Liver (tissue), 9 donors: ENCODE data around the gene NCMAP. TPM values are rescaled to one million over a fixed set of nuclear protein-coding genes. Genes with fewer than 3 reads are reported as not detected.
A peak's percentile ranks its signal among the peaks of the same experiment; 100 is the strongest.

Source experiments
- DNase-seq: peaks from one replicate; pipeline ENCODE4 v3.0.0-alpha.2; 2017; ENCODE audit warnings: low spot score
- H3K27ac ChIP-seq, 2 donors: one replicate each; pipeline ENCODE4 v1.7.0; 2013; ENCODE audit warnings: inconsistent platforms in 2 of 2, low read length in 2 of 2, control low read depth in 1 of 2, low read depth in 1 of 2, mild to moderate bottlenecking in 1 of 2
- H3K27me3 ChIP-seq, 4 donors: one replicate each; pipeline versions ENCODE4 v1.6.1 to v1.7.0; 2013; ENCODE audit warnings: low read length in 3 of 4, inconsistent platforms in 1 of 4, mild to moderate bottlenecking in 1 of 4, moderate library complexity in 1 of 4; ENCODE audit not compliant: control insufficient read depth in 4 of 4, insufficient read depth in 4 of 4
- H3K36me3 ChIP-seq, 4 donors: one replicate each; pipeline versions ENCODE4 v1.6.1 to v1.7.0; 2013; ENCODE audit warnings: low read length in 3 of 4, mild to moderate bottlenecking in 3 of 4, low read depth in 1 of 4, moderate library complexity in 1 of 4; ENCODE audit not compliant: control insufficient read depth in 4 of 4, insufficient read depth in 3 of 4
- H3K4me1 ChIP-seq, 4 donors: one replicate each; pipeline versions ENCODE4 v1.6.1 to v1.7.0; 2013; ENCODE audit warnings: low read length in 3 of 4, mild to moderate bottlenecking in 3 of 4, moderate library complexity in 1 of 4; ENCODE audit not compliant: control insufficient read depth in 4 of 4, insufficient read depth in 4 of 4
- H3K4me3 ChIP-seq, 3 donors: one replicate each; pipeline versions ENCODE4 v1.6.1 to v1.7.0; 2013; ENCODE audit warnings: low read length in 3 of 3, control low read depth in 1 of 3, low read depth in 1 of 3, mild to moderate bottlenecking in 1 of 3
- H3K9ac ChIP-seq, 2 donors: one replicate each; pipeline ENCODE4 v1.7.0; 2013; ENCODE audit warnings: low read length in 2 of 2, mild to moderate bottlenecking in 2 of 2, moderate library complexity in 2 of 2, control low read depth in 1 of 2, low read depth in 1 of 2
- H3K9me3 ChIP-seq, 4 donors: one replicate each; pipeline versions ENCODE4 v1.6.1 to v1.7.0; 2013; ENCODE audit warnings: low read length in 3 of 4; ENCODE audit not compliant: control insufficient read depth in 4 of 4
- CTCF ChIP-seq: fragments of 150-350 bp; IDR thresholded peaks from 2 replicates; pipeline ENCODE4 v1.5.1; 2017; ENCODE audit warnings: improper control_type of control experiment, low read depth, low read length; ENCODE audit not compliant: missing input control
- EGR1 ChIP-seq, 2 donors: IDR thresholded peaks; 2 replicates each; pipeline ENCODE4 v1.6.1; 2016 to 2018; ENCODE audit warnings: antibody characterized with exemption in 2 of 2, low read depth in 2 of 2
- FOXA1 ChIP-seq: IDR thresholded peaks from 2 replicates; pipeline ENCODE4 v1.6.1; 2016; ENCODE audit warnings: antibody characterized with exemption
- FOXA2 ChIP-seq: IDR thresholded peaks from 2 replicates; pipeline ENCODE4 v1.6.1; 2016; ENCODE audit warnings: antibody characterized with exemption
- GABPA ChIP-seq, 2 donors: IDR thresholded peaks in 1 of 2; conservative IDR thresholded peaks in 1 of 2; 2 replicates each; pipeline ENCODE4 v1.6.1; 2016; ENCODE audit warnings: antibody characterized with exemption in 2 of 2, mild to moderate bottlenecking in 1 of 2, moderate library complexity in 1 of 2
- HNF4A ChIP-seq, 2 donors: conservative IDR thresholded peaks; 2 replicates each; pipeline ENCODE4 v1.6.1; 2016; ENCODE audit warnings: antibody characterized with exemption in 2 of 2, mild to moderate bottlenecking in 2 of 2
- HNF4G ChIP-seq: IDR thresholded peaks from 2 replicates; pipeline ENCODE4 v1.6.1; 2016; ENCODE audit warnings: antibody characterized with exemption
- JUND ChIP-seq, 2 donors: IDR thresholded peaks; 2 replicates each; pipeline ENCODE4 v1.6.1; 2016; ENCODE audit warnings: antibody characterized with exemption in 2 of 2
- MAX ChIP-seq: IDR thresholded peaks from 2 replicates; pipeline ENCODE4 v1.6.1; 2016; ENCODE audit warnings: antibody characterized with exemption
- NR2F2 ChIP-seq: IDR thresholded peaks from 2 replicates; pipeline ENCODE4 v1.6.1; 2016; ENCODE audit warnings: antibody characterized with exemption
- RAD21 ChIP-seq, 2 donors: IDR thresholded peaks; 2 replicates each; pipeline ENCODE4 v1.6.1; 2016; ENCODE audit warnings: antibody characterized with exemption in 2 of 2, mild to moderate bottlenecking in 2 of 2
- RXRA ChIP-seq, 2 donors: IDR thresholded peaks; 2 replicates each; pipeline ENCODE4 v1.6.1; 2017 to 2018; ENCODE audit warnings: antibody characterized with exemption in 2 of 2, mild to moderate bottlenecking in 1 of 2
- SP1 ChIP-seq: IDR thresholded peaks from 2 replicates; pipeline ENCODE4 v1.6.1; 2018; ENCODE audit warnings: antibody characterized with exemption, mild to moderate bottlenecking
- TAF1 ChIP-seq: conservative IDR thresholded peaks from 2 replicates; pipeline ENCODE4 v1.6.1; 2016; ENCODE audit warnings: antibody characterized with exemption, mild to moderate bottlenecking
- YY1 ChIP-seq: IDR thresholded peaks from 2 replicates; pipeline ENCODE4 v1.6.1; 2016; ENCODE audit warnings: antibody characterized with exemption, mild to moderate bottlenecking
- WGBS: extraction: QIAGEN DNeasy Blood & Tissue Kit; methylation state at CpG from one replicate; pipeline ENCODE4 v1.1.7; 2013; 5-methylcytosine and 5-hydroxymethylcytosine counted together
- polyA plus RNA-seq, 2 donors: library from polyadenylated mRNA; stranded (reverse) in 1 of 2; unstranded in 1 of 2; fragments of 200-250 nt in 1 of 2; fragments of >200 nt in 1 of 2; fragmentation: Nextera tagmentation in 1 of 2; extraction: Ambion mirVana in 1 of 2; gene quantifications; one replicate each; pipeline versions ENCODE4 v1.2.1 to v1.2.3, GENCODE V29; 2013 to 2015
- total RNA-seq, 2 donors: library from RNA; depleted of rRNA; stranded (reverse); fragments of >200 nt; gene quantifications; one replicate each; pipeline ENCODE4 v1.2.3, GENCODE V29; 2014
- TF ChIP-seq, protein P1 (sequence below): IDR thresholded peaks from 2 replicates; pipeline ENCODE4 v1.6.1; 2016; ENCODE audit warnings: antibody characterized with exemption
- TF ChIP-seq, protein P2 (sequence below): IDR thresholded peaks from 2 replicates; pipeline ENCODE4 v1.6.1; 2016; ENCODE audit warnings: antibody characterized with exemption
- donor health status: healthy.
- donor health status: healthy.
- donor health status: healthy.
- donor health status: healthy.
- donor health status: healthy.

Gene NCMAP, protein sequence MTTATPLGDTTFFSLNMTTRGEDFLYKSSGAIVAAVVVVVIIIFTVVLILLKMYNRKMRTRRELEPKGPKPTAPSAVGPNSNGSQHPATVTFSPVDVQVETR
- total RNA-seq (1 to 10 TPM in 1 of 2 donors, under 1 TPM in 1; 0.67 to 4.8 TPM), polyA plus RNA-seq (under 1 TPM; 0.31 to 0.56 TPM)

DNA sequence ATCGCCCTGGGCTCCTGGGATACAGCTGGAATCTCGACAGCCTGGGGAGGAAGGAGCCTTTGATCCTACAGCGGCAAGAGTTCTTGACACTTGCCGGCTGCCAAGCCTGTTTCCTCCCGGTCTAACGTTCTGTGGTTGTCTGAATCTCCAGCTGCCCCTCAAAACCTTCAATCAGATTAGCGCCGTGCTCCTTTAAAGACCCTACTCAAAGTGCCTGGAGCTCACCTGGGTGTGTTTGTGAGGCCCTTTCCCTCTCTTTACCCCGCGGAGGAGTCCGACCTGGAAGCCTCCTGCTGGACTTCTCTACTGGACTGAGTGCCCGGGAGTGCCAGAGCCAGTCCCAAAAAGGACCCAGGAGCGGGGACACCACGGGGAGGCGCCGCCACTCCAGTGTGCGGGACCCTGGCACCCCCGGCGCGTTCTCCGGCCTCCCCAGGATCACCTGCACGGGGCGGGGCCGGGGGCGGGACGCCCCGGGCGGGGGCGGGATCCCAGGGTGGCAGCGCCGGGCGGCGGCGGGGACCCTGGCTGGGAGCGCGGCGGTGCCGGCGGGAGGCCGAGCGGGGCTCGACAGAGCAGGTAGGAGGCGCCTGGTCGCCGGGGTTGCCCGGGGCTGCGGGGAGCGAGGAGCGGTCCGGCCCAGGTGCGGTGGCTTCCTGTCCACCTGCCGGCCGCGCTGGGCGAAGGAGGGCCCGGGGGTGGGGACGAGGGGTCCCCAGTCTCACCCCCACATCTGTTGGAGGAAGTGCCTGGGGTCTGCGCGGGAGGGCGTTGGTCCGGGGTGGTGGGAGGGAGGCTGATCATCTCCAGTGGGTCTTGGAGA, at the start of gene NCMAP:
TSS of gene NCMAP (plus strand) at position 497 of the 823 bp plus-strand sequence. CDS start 39,344 bp downstream, outside the sequence.
- Histone ChIP-seq H3K4me3 (peak within 1 kb of the TSS; percentile 37 to 55 (median 42)), H3K27ac (no peak within 1 kb of the TSS), H3K4me1 (peaks cover 5 to 29% (median 18%) of the 10 kb centered on the region in 4 donors), H3K9me3 (no peaks in the 10 kb centered on the region), H3K27me3 (no peaks in the 10 kb centered on the region), H3K36me3 (no peaks in the 10 kb centered on the region), H3K9ac (peak within 1 kb of the TSS; percentile 44 to 52)
- TF ChIP-seq SP1: no peak
- TF ChIP-seq TAF1: peak; percentile 21
- TF ChIP-seq CTCF: peak; percentile 13
- TF ChIP-seq, protein P1, sequence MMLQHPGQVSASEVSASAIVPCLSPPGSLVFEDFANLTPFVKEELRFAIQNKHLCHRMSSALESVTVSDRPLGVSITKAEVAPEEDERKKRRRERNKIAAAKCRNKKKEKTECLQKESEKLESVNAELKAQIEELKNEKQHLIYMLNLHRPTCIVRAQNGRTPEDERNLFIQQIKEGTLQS: no peak
- peak; percentile 44 to 49 for TF ChIP-seq RAD21 (IDR thresholded peaks at IDR 0.05)
- TF ChIP-seq, protein P2, sequence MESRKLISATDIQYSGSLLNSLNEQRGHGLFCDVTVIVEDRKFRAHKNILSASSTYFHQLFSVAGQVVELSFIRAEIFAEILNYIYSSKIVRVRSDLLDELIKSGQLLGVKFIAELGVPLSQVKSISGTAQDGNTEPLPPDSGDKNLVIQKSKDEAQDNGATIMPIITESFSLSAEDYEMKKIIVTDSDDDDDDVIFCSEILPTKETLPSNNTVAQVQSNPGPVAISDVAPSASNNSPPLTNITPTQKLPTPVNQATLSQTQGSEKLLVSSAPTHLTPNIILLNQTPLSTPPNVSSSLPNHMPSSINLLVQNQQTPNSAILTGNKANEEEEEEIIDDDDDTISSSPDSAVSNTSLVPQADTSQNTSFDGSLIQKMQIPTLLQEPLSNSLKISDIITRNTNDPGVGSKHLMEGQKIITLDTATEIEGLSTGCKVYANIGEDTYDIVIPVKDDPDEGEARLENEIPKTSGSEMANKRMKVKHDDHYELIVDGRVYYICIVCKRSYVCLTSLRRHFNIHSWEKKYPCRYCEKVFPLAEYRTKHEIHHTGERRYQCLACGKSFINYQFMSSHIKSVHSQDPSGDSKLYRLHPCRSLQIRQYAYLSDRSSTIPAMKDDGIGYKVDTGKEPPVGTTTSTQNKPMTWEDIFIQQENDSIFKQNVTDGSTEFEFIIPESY: no peak
- peak in 1 of 2 donors; percentile 41 for TF ChIP-seq HNF4A (conservative IDR thresholded peaks at IDR 0.05)
- no peak for TF ChIP-seq YY1
- WGBS: 2% methylated on average over 61 of the region's 61 CpGs
- DNase-seq: peak; percentile 69

GRCh38 chr1:24506691-24507381, 49.1 kb upstream of the NCMAP start:
- Histone ChIP-seq H3K27me3 (no peaks in the 10 kb centered on the region), H3K36me3 (no peaks in the 10 kb centered on the region), H3K27ac (no peak overlapping the region), H3K4me1 (peaks cover 0 to 9% (median 4%) of the 10 kb centered on the region in 4 donors), H3K9ac (no peak overlapping the region), H3K4me3 (no peak overlapping the region), H3K9me3 (no peaks in the 10 kb centered on the region)
- DNase-seq: no peak
- WGBS: 89% methylated on average over 5 of the region's 5 CpGs
- TF ChIP-seq FOXA2 (no peak), YY1 (no peak), RAD21 (IDR thresholded peaks at IDR 0.05) (no peak), JUND (IDR thresholded peaks at IDR 0.05) (no peak), HNF4G (no peak), GABPA (IDR thresholded peaks at IDR 0.05 in 1 of 2, conservative IDR thresholded peaks at IDR 0.05 in 1 of 2) (no peak), NR2F2 (no peak), MAX (no peak), EGR1 (IDR thresholded peaks at IDR 0.05; ENCODE audit: low read depth in 2 of 2) (no peak), FOXA1 (no peak), RXRA (IDR thresholded peaks at IDR 0.05) (no peak), CTCF (no peak)
- TF ChIP-seq, protein P2: no peak
